K562 (cell line): ENCODE measurements around the gene PKD1L1. TPM values are rescaled to one million over a fixed set of nuclear protein-coding genes. Genes with fewer than 3 reads are reported as not detected.

Source experiments
- DNMT1 ChIP-seq: fragments of 450-650 bp; IDR thresholded peaks from 2 replicates; pipeline ENCODE4 v1.6.1; 2016; ENCODE audit warnings: antibody characterized with exemption, mild to moderate bottlenecking
- HNRNPUL1 ChIP-seq: fragments of 200-400 bp; formaldehyde crosslinking; IDR thresholded peaks from 2 replicates; pipeline ENCODE4 v1.6.1; 2017; ENCODE audit warnings: low read length
- JUND ChIP-seq, 2 experiments: IDR thresholded peaks; 2 replicates in 1 of 2; 3 replicates in 1 of 2; pipeline ENCODE4 v1.6.1; 2011; ENCODE audit warnings: borderline replicate concordance in 2 of 2, low read depth in 2 of 2, low read length in 2 of 2, improper control_type of control experiment in 1 of 2, missing biosample characterization in 1 of 2, missing genetic modification characterization in 1 of 2, missing genetic modification reagents in 1 of 2
- LCOR ChIP-seq: sonication (generic); formaldehyde crosslinking; IDR thresholded peaks from 2 replicates; pipeline ENCODE4 v1.8.0; 2022; ENCODE audit warnings: mild to moderate bottlenecking, missing genetic modification reagents
- NFE2 ChIP-seq: IDR thresholded peaks from 2 replicates; pipeline ENCODE4 v1.6.1; 2014; ENCODE audit warnings: antibody characterized with exemption, low read depth
- RBBP5 ChIP-seq: fragments of 200-600 bp; sonication (generic); IDR thresholded peaks from 2 replicates; pipeline ENCODE4 v1.6.1; 2012; ENCODE audit warnings: borderline replicate concordance, mild to moderate bottlenecking, low read length, control low read depth, inconsistent platforms; ENCODE audit not compliant: insufficient read depth, poor library complexity, severe bottlenecking
- ZBTB33 ChIP-seq: sonication (generic); formaldehyde crosslinking; IDR thresholded peaks from 2 replicates; pipeline ENCODE4 v1.8.1; 2023; ENCODE audit warnings: mild to moderate bottlenecking, missing genetic modification reagents
- ZBTB40 ChIP-seq, 2 experiments: fragments of 450-650 bp in 1 of 2; sonication (generic) in 1 of 2; formaldehyde crosslinking in 1 of 2; IDR thresholded peaks; 2 replicates each; pipeline versions ENCODE4 v1.7.1 to v1.9.0; 2016 to 2022; ENCODE audit warnings: inconsistent platforms in 1 of 2, mild to moderate bottlenecking in 1 of 2, missing genetic modification reagents in 1 of 2
- ZNF511 ChIP-seq: sonication (generic); formaldehyde crosslinking; IDR thresholded peaks from 2 replicates; pipeline ENCODE4 v1.8.0; 2022; ENCODE audit warnings: mild to moderate bottlenecking, missing genetic modification reagents
- ZNF785 ChIP-seq: fragments of 250-450 bp; sonication (Bioruptor Pico); IDR thresholded peaks from 2 replicates; pipeline ENCODE4 v1.4.0; 2020; ENCODE audit warnings: mild to moderate bottlenecking
- polyA plus RNA-seq, 8 experiments: library from polyadenylated mRNA; depleted of rRNA in 4 of 8; stranded (reverse) in 5 of 8; unstranded in 3 of 8; fragments of >200 nt; fragmentation: Nextera tagmentation in 2 of 8; fragmentation: Illumina TruSeq in 1 of 8; extraction: Ambion mirVana in 2 of 8; extraction: Trizol in 1 of 8; gene quantifications; 2 replicates each; pipeline versions ENCODE4 v1.2.1 to v1.2.3, GENCODE V29; 2011 to 2014; ENCODE audit warnings: inconsistent platforms in 1 of 8, missing spikeins in 1 of 8
- total RNA-seq, 7 experiments: library from RNA; depleted of rRNA in 6 of 7; stranded (reverse); fragments of >200 nt in 6 of 7; fragmentation: Illumina TruSeq in 2 of 7; extraction: Trizol in 2 of 7; gene quantifications; 2 replicates each; pipeline versions ENCODE4 v1.2.1 to v1.2.3, GENCODE V29; 2011 to 2021; ENCODE audit warnings: low replicate concordance in 1 of 7

PKD1L1 gene
- total and polyA plus RNA-seq, 9 of the 15 experiments (the other 6 are each of a cell fraction or from before 2014, with no cell fraction given), result 0.01 to 0.02 TPM; not detected in 7

GRCh38 chr7:47953822-47954221 lies 5.6 kb upstream of the PKD1L1 start (continued):
- TF ChIP-seq ZBTB40 (IDR thresholded peaks at IDR 0.05) (no peak), ZBTB40 (CRISPR knock-in tag; IDR thresholded peaks at IDR 0.05) (no peak), ZNF785 (CRISPR knock-in tag) (no peak), ZNF511 (CRISPR knock-in tag) (no peak), NFE2 (no peak), LCOR (CRISPR knock-in tag) (no peak), ZBTB33 (CRISPR knock-in tag) (0 out of 2 replicates have a peak, but pooled peaks have one; percentile 37), DNMT1 (no peak), RBBP5 (no peak), JUND (IDR thresholded peaks at IDR 0.05; ENCODE audit: borderline replicate concordance, low read depth, low read length) (0 out of 2 replicates have a peak, but pooled peaks have one; percentile 12), JUND (tag; IDR thresholded peaks at IDR 0.05; ENCODE audit: borderline replicate concordance, low read depth, low read length) (no peak), HNRNPUL1 (no peak)
- TF ChIP-seq, all 486 proteins: peak for 3
